Left ventricle myocardium superior (tissue), 1 donor: ENCODE results near the gene GEMIN8. TPM values are rescaled to one million over a fixed set of nuclear protein-coding genes. Genes with fewer than 3 reads are reported as not detected.

Experiments used
- ATAC-seq: fragments of 200-7000 bp; cut with Tn5 transposase; one replicate; pipeline ENCODE4 v1.9.1; 2020; ENCODE audit warnings: mild to moderate bottlenecking, moderate library complexity
- DNase-seq: peaks from one replicate; pipeline ENCODE4 v3.0.0-alpha.2; 2020
- intact Hi-C: fragments of 100-400 bp; cut with micrococcal nuclease; formaldehyde crosslinking; loops from one replicate; pipeline ENCODE4 v1.11.0; 2022
- total RNA-seq: library from RNA; stranded (reverse); fragmentation: NEBNext Ultra II Directional; extraction: Animal tissue kit (Norgen Biotek cat#: 25700); gene quantifications from one replicate; pipeline ENCODE4 v1.2.1, GENCODE V29; 2021
- donor health status: DM: no; HTN: yes; CAD: no; lungs with severe emphysema.

Gene GEMIN8
- total RNA-seq, 1 donor from 2014 or later, result 8.3 TPM

GRCh38 chrX:14026121-14026520 lies 3.6 kb downstream of the GEMIN8 start:
- DNase-seq (no peak), ATAC-seq (no peak)
- intact Hi-C loops, result no loop called here

- intact Hi-C loops, result no loop called here
- DNase-seq, result no peak
- ATAC-seq, result no peak
Observed at GRCh38 chrX:14022019-14022418, 7.7 kb downstream of the GEMIN8 start.

GRCh38 chrX:14017399-14017798 lies 12.3 kb downstream of the GEMIN8 start:
- intact Hi-C loops, result no loop called here
- no peak for DNase-seq
- no peak for ATAC-seq

- DNase-seq (no peak), ATAC-seq (no peak)
- intact Hi-C loops, result no loop called here
Observed at GRCh38 chrX:14015941-14016340, 13.8 kb downstream of the GEMIN8 start.

- DNase-seq (no peak), ATAC-seq (no peak)
- intact Hi-C loops, result no loop called here
Observed at GRCh38 chrX:14015294-14015693, 14.4 kb downstream of the GEMIN8 start.

GRCh38 chrX:14014526-14014925 lies 15.2 kb downstream of the GEMIN8 start:
- ATAC-seq (no peak), DNase-seq (no peak)
- intact Hi-C loops, result no loop called here

GRCh38 chrX:14013054-14013453 lies 16.6 kb downstream of the GEMIN8 start:
- ATAC-seq, result no peak
- no peak for DNase-seq

GRCh38 chrX:14010566-14010965 lies 19.1 kb downstream of the GEMIN8 start:
- intact Hi-C loops, result no loop called here
- no peak for DNase-seq
- ATAC-seq, result no peak

More at GRCh38 chrX:14013054-14013453, 16.6 kb downstream of the GEMIN8 start:
- intact Hi-C loops, result no loop called here

- DNase-seq (no peak), ATAC-seq (no peak)
- intact Hi-C loops, result no loop called here
Observed at GRCh38 chrX:14006540-14006939, 23.2 kb downstream of the GEMIN8 start.

- no peak for DNase-seq
- no peak for ATAC-seq
- intact Hi-C loops, result no loop called here
Observed at GRCh38 chrX:14003876-14004425, 25.7 kb downstream of the GEMIN8 start.

GRCh38 chrX:14003028-14003427 lies 26.7 kb downstream of the GEMIN8 start:
- ATAC-seq (no peak), DNase-seq (no peak)
- intact Hi-C loops, result no loop called here

- intact Hi-C loops, result no loop called here
- ATAC-seq, result no peak
- no peak for DNase-seq
Observed at GRCh38 chrX:13996650-13997049, 33.0 kb downstream of the GEMIN8 start.

- DNase-seq, result no peak
- intact Hi-C loops, result no loop called here
Observed at GRCh38 chrX:13994536-13995080, 35.1 kb downstream of the GEMIN8 start.

GRCh38 chrX:13994104-13994503 lies 35.6 kb downstream of the GEMIN8 start:
- ATAC-seq (no peak), DNase-seq (no peak)
- intact Hi-C loops, result no loop called here

More at GRCh38 chrX:13994536-13995080, 35.1 kb downstream of the GEMIN8 start:
- no peak for ATAC-seq

- DNase-seq (no peak), ATAC-seq (no peak)
- intact Hi-C loops, result no loop called here
Observed at GRCh38 chrX:13990126-13990800, 39.4 kb downstream of the GEMIN8 start.

GRCh38 chrX:13985697-13986435 lies 43.8 kb downstream of the GEMIN8 start:
- intact Hi-C loops, result no loop called here
- ATAC-seq, result no peak
- DNase-seq, result no peak

- ATAC-seq (no peak), DNase-seq (no peak)
- intact Hi-C loops, result no loop called here
Observed at GRCh38 chrX:13983734-13984133, 46.0 kb downstream of the GEMIN8 start.

- intact Hi-C loops, result no loop called here
- ATAC-seq (no peak), DNase-seq (no peak)
Observed at GRCh38 chrX:13968198-13968597, 61.5 kb downstream of the GEMIN8 start.

GRCh38 chrX:13967636-13968035 lies 62.1 kb downstream of the GEMIN8 start:
- intact Hi-C loops, result no loop called here
- DNase-seq (no peak), ATAC-seq (no peak)

- intact Hi-C loops, result no loop called here
- no peak for DNase-seq
- ATAC-seq, result no peak
Observed at GRCh38 chrX:13966793-13967125, 62.9 kb downstream of the GEMIN8 start.
